K562 (cell line): ENCODE measurements around the gene FHIT.

Source experiments
- ARID2 ChIP-seq: fragments of 450-650 bp; IDR thresholded peaks from 2 replicates; pipeline ENCODE4 v1.6.1; 2017; ENCODE audit warnings: antibody characterized with exemption, mild to moderate bottlenecking
- BCLAF1 ChIP-seq, 2 experiments: fragments of 450-650 bp in 1 of 2; IDR thresholded peaks; 2 replicates each; pipeline ENCODE4 v1.6.1; 2011 to 2017; ENCODE audit warnings: low read depth in 2 of 2, antibody characterized with exemption in 1 of 2, borderline replicate concordance in 1 of 2, low read length in 1 of 2, mild to moderate bottlenecking in 1 of 2, mixed read lengths in 1 of 2; ENCODE audit not compliant: control insufficient read depth in 1 of 2
- CTCF ChIP-seq, 3 experiments: IDR thresholded peaks in 2 of 3; conservative IDR thresholded peaks in 1 of 3; 2 replicates each; pipeline ENCODE4 v1.5.1; 2011 to 2012; ENCODE audit warnings: low read length in 3 of 3, mild to moderate bottlenecking in 3 of 3, control low read depth in 2 of 3, improper control_type of control experiment in 1 of 3, inconsistent platforms in 1 of 3, low read depth in 1 of 3, mixed read lengths in 1 of 3, moderate library complexity in 1 of 3; ENCODE audit not compliant: insufficient read depth in 2 of 3
- ELF4 ChIP-seq: fragments of 450-650 bp; formaldehyde crosslinking; IDR thresholded peaks from 2 replicates; pipeline ENCODE4 v1.4.0; 2022; ENCODE audit warnings: missing genetic modification characterization
- MXI1 ChIP-seq: IDR thresholded peaks from 2 replicates; pipeline ENCODE4 v1.6.1; 2011; ENCODE audit warnings: low read depth, mild to moderate bottlenecking, improper control_type of control experiment, low read length
- POLR2A ChIP-seq: fragments of 450-650 bp; conservative IDR thresholded peaks from 2 replicates; pipeline ENCODE4 v1.6.1; 2016
- SRF ChIP-seq, 2 experiments: fragments of 250-450, 450-650 bp in 1 of 2; sonication (Bioruptor Pico) in 1 of 2; sonication (generic) in 1 of 2; formaldehyde crosslinking; IDR thresholded peaks; 2 replicates each; pipeline versions ENCODE4 v1.5.0 to v1.5.1; 2020 to 2022; ENCODE audit warnings: mild to moderate bottlenecking in 1 of 2, missing genetic modification reagents in 1 of 2
- TEAD4 ChIP-seq, 2 experiments: sonication (generic) in 1 of 2; formaldehyde crosslinking in 1 of 2; IDR thresholded peaks; 2 replicates each; pipeline versions ENCODE4 v1.6.1 to v1.8.0; 2012 to 2022; ENCODE audit warnings: borderline replicate concordance in 1 of 2, inconsistent platforms in 1 of 2, low read length in 1 of 2, mild to moderate bottlenecking in 1 of 2, missing genetic modification reagents in 1 of 2
- TF ChIP-seq, protein P1 (sequence below), 2 experiments: fragments of 450-650 bp; formaldehyde crosslinking in 1 of 2; IDR thresholded peaks; 2 replicates each; pipeline versions ENCODE4 v1.4.0 to v1.6.1; 2014 to 2020; ENCODE audit warnings: mild to moderate bottlenecking in 2 of 2, borderline replicate concordance in 1 of 2, low read depth in 1 of 2

GRCh38 chr3:60720736-60721135 lies 530.5 kb downstream of the FHIT start:
- TF ChIP-seq ELF4 (CRISPR knock-in tag) (no peak), TEAD4 (IDR thresholded peaks at IDR 0.05; ENCODE audit: low read length) (no peak), TEAD4 (CRISPR knock-in tag; IDR thresholded peaks at IDR 0.05; ENCODE audit: borderline replicate concordance) (no peak), BCLAF1 (IDR thresholded peaks at IDR 0.05; ENCODE audit: borderline replicate concordance in 1 of 2, control insufficient read depth in 1 of 2, low read depth in 2 of 2, low read length in 1 of 2) (no peak), POLR2A (no peak), MXI1 (no peak), ARID2 (no peak), SRF (CRISPR knock-in tag; IDR thresholded peaks at IDR 0.05) (no peak), CTCF (IDR thresholded peaks at IDR 0.05 in 2 of 3, conservative IDR thresholded peaks at IDR 0.05 in 1 of 3; ENCODE audit: insufficient read depth in 2 of 3, low read depth in 1 of 3, low read length in 3 of 3) (no peak)
- TF ChIP-seq, protein P1, sequence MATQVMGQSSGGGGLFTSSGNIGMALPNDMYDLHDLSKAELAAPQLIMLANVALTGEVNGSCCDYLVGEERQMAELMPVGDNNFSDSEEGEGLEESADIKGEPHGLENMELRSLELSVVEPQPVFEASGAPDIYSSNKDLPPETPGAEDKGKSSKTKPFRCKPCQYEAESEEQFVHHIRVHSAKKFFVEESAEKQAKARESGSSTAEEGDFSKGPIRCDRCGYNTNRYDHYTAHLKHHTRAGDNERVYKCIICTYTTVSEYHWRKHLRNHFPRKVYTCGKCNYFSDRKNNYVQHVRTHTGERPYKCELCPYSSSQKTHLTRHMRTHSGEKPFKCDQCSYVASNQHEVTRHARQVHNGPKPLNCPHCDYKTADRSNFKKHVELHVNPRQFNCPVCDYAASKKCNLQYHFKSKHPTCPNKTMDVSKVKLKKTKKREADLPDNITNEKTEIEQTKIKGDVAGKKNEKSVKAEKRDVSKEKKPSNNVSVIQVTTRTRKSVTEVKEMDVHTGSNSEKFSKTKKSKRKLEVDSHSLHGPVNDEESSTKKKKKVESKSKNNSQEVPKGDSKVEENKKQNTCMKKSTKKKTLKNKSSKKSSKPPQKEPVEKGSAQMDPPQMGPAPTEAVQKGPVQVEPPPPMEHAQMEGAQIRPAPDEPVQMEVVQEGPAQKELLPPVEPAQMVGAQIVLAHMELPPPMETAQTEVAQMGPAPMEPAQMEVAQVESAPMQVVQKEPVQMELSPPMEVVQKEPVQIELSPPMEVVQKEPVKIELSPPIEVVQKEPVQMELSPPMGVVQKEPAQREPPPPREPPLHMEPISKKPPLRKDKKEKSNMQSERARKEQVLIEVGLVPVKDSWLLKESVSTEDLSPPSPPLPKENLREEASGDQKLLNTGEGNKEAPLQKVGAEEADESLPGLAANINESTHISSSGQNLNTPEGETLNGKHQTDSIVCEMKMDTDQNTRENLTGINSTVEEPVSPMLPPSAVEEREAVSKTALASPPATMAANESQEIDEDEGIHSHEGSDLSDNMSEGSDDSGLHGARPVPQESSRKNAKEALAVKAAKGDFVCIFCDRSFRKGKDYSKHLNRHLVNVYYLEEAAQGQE (IDR thresholded peaks at IDR 0.05; ENCODE audit: borderline replicate concordance) = no peak
- TF ChIP-seq, protein P1 (CRISPR knock-in tag; IDR thresholded peaks at IDR 0.05; ENCODE audit: low read depth) = no peak
